H9 (cell line): ENCODE data around the gene PRODH2. TPM values are rescaled to one million over a fixed set of nuclear protein-coding genes. Genes with fewer than 3 reads are reported as not detected.

Source experiments
- DNase-seq: peaks from one replicate; pipeline ENCODE4 v3.0.0-alpha.2; 2017
- H2AFZ ChIP-seq: one replicate; pipeline ENCODE4 v1.6.1; 2013; ENCODE audit warnings: mild to moderate bottlenecking, low read length, control low read depth, moderate library complexity
- H2AK5ac ChIP-seq: 2 replicates; pipeline ENCODE4 v1.6.1; 2013; ENCODE audit warnings: low read length, control low read depth, mixed read lengths; ENCODE audit not compliant: insufficient read length
- H2BK120ac ChIP-seq: one replicate; pipeline ENCODE4 v1.6.1; 2013; ENCODE audit warnings: low read depth, mild to moderate bottlenecking, low read length, control low read depth, inconsistent platforms; ENCODE audit not compliant: poor library complexity, severe bottlenecking
- H2BK12ac ChIP-seq: 2 replicates; pipeline ENCODE4 v1.6.1; 2013; ENCODE audit warnings: low read length, control low read depth, mixed read lengths, low read depth; ENCODE audit not compliant: insufficient read length
- H2BK15ac ChIP-seq: 2 replicates; pipeline ENCODE4 v1.6.1; 2013; ENCODE audit warnings: low read depth, low read length, control low read depth
- H2BK20ac ChIP-seq: one replicate; pipeline ENCODE4 v1.6.1; 2013; ENCODE audit warnings: low read depth, mild to moderate bottlenecking, low read length, control low read depth, inconsistent platforms; ENCODE audit not compliant: poor library complexity, severe bottlenecking
- H2BK5ac ChIP-seq: 2 replicates; pipeline ENCODE4 v1.6.1; 2013; ENCODE audit warnings: low read length, control low read depth, mixed read lengths; ENCODE audit not compliant: insufficient read length
- H3K14ac ChIP-seq: 2 replicates; pipeline ENCODE4 v1.6.1; 2013; ENCODE audit warnings: low read length, control low read depth; ENCODE audit not compliant: insufficient read depth
- H3K18ac ChIP-seq: 2 replicates; pipeline ENCODE4 v1.6.1; 2013; ENCODE audit warnings: low read depth, mild to moderate bottlenecking, mixed read lengths, low read length, control low read depth; ENCODE audit not compliant: insufficient read length
- H3K23ac ChIP-seq: 2 replicates; pipeline ENCODE4 v1.6.1; 2013; ENCODE audit warnings: low read length, control low read depth, mixed read lengths, low read depth; ENCODE audit not compliant: insufficient read length
- H3K23me2 ChIP-seq: 2 replicates; pipeline ENCODE4 v1.6.1; 2013; ENCODE audit warnings: low read depth, mild to moderate bottlenecking, mixed read lengths, low read length, control low read depth; ENCODE audit not compliant: insufficient read length, poor library complexity, severe bottlenecking
- H3K27ac ChIP-seq: 2 replicates; pipeline ENCODE4 v1.5.1; 2013; ENCODE audit warnings: low read length, control low read depth, mixed read lengths, low read depth; ENCODE audit not compliant: insufficient read length
- H3K27me3 ChIP-seq: 2 replicates; pipeline ENCODE4 v1.6.1; 2013; ENCODE audit warnings: low read length, control low read depth, inconsistent platforms; ENCODE audit not compliant: insufficient read depth
- H3K4ac ChIP-seq: 2 replicates; pipeline ENCODE4 v1.6.1; 2013; ENCODE audit warnings: low read depth, mild to moderate bottlenecking, control low read depth, inconsistent platforms, low read length, moderate library complexity
- H3K4me1 ChIP-seq: 2 replicates; pipeline ENCODE4 v1.6.1; 2013; ENCODE audit warnings: low read length, control low read depth, inconsistent platforms; ENCODE audit not compliant: insufficient read depth
- H3K4me2 ChIP-seq: 2 replicates; pipeline ENCODE4 v1.6.1; 2013; ENCODE audit warnings: low read length, control low read depth, mixed read lengths; ENCODE audit not compliant: insufficient read length, insufficient read depth
- H3K56ac ChIP-seq: 2 replicates; pipeline ENCODE4 v1.6.1; 2013; ENCODE audit warnings: low read depth, mild to moderate bottlenecking, mixed read lengths, low read length, control low read depth; ENCODE audit not compliant: insufficient read length
- H3K79me1 ChIP-seq: 2 replicates; pipeline ENCODE4 v1.6.1; 2013; ENCODE audit warnings: low read depth, mild to moderate bottlenecking, moderate library complexity, low read length, control low read depth, inconsistent platforms; ENCODE audit not compliant: insufficient read depth, poor library complexity, severe bottlenecking
- H3K79me2 ChIP-seq: 2 replicates; pipeline ENCODE4 v1.6.1; 2013; ENCODE audit warnings: low read length, control low read depth, inconsistent platforms; ENCODE audit not compliant: insufficient read depth
- H3K9ac ChIP-seq: 2 replicates; pipeline ENCODE4 v1.6.1; 2013; ENCODE audit warnings: low read length, control low read depth, mixed read lengths; ENCODE audit not compliant: insufficient read length; ENCODE audit errors: extremely low read depth
- H3K9me3 ChIP-seq: one replicate; pipeline ENCODE4 v1.6.1; 2013; ENCODE audit warnings: low read depth, low read length, inconsistent platforms; ENCODE audit not compliant: control insufficient read depth
- H3T11ph ChIP-seq: one replicate; pipeline ENCODE4 v1.6.1; 2013; ENCODE audit warnings: mild to moderate bottlenecking, low read length, control low read depth, inconsistent platforms
- H4K20me1 ChIP-seq: one replicate; pipeline ENCODE4 v1.6.1; 2013; ENCODE audit not compliant: control insufficient read depth, insufficient read length, insufficient read depth
- H4K5ac ChIP-seq: 2 replicates; pipeline ENCODE4 v1.6.1; 2013; ENCODE audit warnings: low read depth, mild to moderate bottlenecking, mixed read lengths, low read length, control low read depth; ENCODE audit not compliant: insufficient read length
- H4K8ac ChIP-seq: replicated peaks from 2 replicates; pipeline ENCODE4 v1.6.1; 2013; ENCODE audit warnings: low read length, control low read depth, mixed read lengths, low read depth; ENCODE audit not compliant: insufficient read length
- H4K91ac ChIP-seq: 2 replicates; pipeline ENCODE4 v1.6.1; 2013; ENCODE audit warnings: low read depth, mild to moderate bottlenecking, moderate library complexity, mixed read lengths, low read length, control low read depth; ENCODE audit not compliant: insufficient read length
- H3K27ac Mint-ChIP-seq, 3 experiments: 2 replicates in 2 of 3; 3 replicates in 1 of 3; pipeline ENCODE4 v1.8.0; 2020 to 2021; ENCODE audit warnings: mixed read lengths in 3 of 3, mild to moderate bottlenecking in 1 of 3, moderate library complexity in 1 of 3
- H3K27me3 Mint-ChIP-seq: 2 replicates; pipeline ENCODE4 v1.8.0; 2021; ENCODE audit warnings: low read depth, mild to moderate bottlenecking, moderate library complexity, mixed read lengths
- H3K36me3 Mint-ChIP-seq, 3 experiments: 2 replicates in 2 of 3; 3 replicates in 1 of 3; pipeline ENCODE4 v1.8.0; 2020 to 2021; ENCODE audit warnings: low read depth in 3 of 3, mixed read lengths in 3 of 3; ENCODE audit not compliant: insufficient read depth in 1 of 3
- H3K4me1 Mint-ChIP-seq, 2 experiments: 2 replicates each; pipeline ENCODE4 v1.8.0; 2020; ENCODE audit warnings: mixed read lengths in 2 of 2
- H3K4me3 Mint-ChIP-seq, 2 experiments: 2 replicates in 1 of 2; 3 replicates in 1 of 2; pipeline ENCODE4 v1.8.0; 2020 to 2021; ENCODE audit warnings: mild to moderate bottlenecking in 2 of 2, mixed read lengths in 2 of 2, moderate library complexity in 1 of 2
- H3K9me3 Mint-ChIP-seq, 2 experiments: 2 replicates in 1 of 2; 3 replicates in 1 of 2; pipeline ENCODE4 v1.8.0; 2020; ENCODE audit warnings: mild to moderate bottlenecking in 2 of 2, mixed read lengths in 2 of 2, moderate library complexity in 1 of 2
- CTCF ChIP-seq: fragments of 200-600 bp; sonication (generic); conservative IDR thresholded peaks from 3 replicates; pipeline ENCODE4 v1.8.0; 2021; ENCODE audit warnings: antibody characterized with exemption, mild to moderate bottlenecking
- WGBS: extraction: QIAGEN DNeasy Blood & Tissue Kit; methylation state at CpG from one replicate; pipeline ENCODE4 v1.1.7; 2013; ENCODE audit warnings: missing lambda C conversion rate, low lambda C conversion rate, mixed read lengths; ENCODE audit not compliant: insufficient read length; ENCODE audit errors: extremely low coverage; 5-methylcytosine and 5-hydroxymethylcytosine counted together
- total RNA-seq: library from RNA; stranded (reverse); gene quantifications from 2 replicates; pipeline ENCODE4 v1.2.1, GENCODE V29; 2021

PRODH2 gene
- total RNA-seq, 1 experiment from 2014 or later: not detected

GRCh38 chr19:35777086-35777841 lies 35.4 kb downstream of the PRODH2 start:
- Histone ChIP-seq H3K27me3 (no peaks in the 10 kb centered on the region), H4K91ac (no peak overlapping the region), H3K14ac (0 out of 2 replicates have a peak overlapping the region, but pooled peaks have one; percentile 13), H3T11ph (no peak overlapping the region), H3K18ac (no peak overlapping the region), H3K23ac (no peak overlapping the region), H3K9me3 (no peaks in the 10 kb centered on the region), H3K4me1 (peaks cover 5% of the 10 kb centered on the region; the same call in 1 of the 2 replicates), H2BK12ac (no peak overlapping the region), H2AK5ac (no peak overlapping the region), H3K79me2 (no peaks in the 10 kb centered on the region), H2BK15ac (no peak overlapping the region), H4K20me1 (no peaks in the 10 kb centered on the region), H3K4ac (no peak overlapping the region), H3K56ac (no peak overlapping the region), H4K8ac (no peak overlapping the region), H2BK5ac (no peak overlapping the region), H2BK120ac (no peak overlapping the region), H3K9ac (no peak overlapping the region), H2BK20ac (no peak overlapping the region), H3K27ac (no peak overlapping the region), H2AFZ (no peak overlapping the region), H3K4me2 (no peak overlapping the region), H4K5ac (no peak overlapping the region), H3K79me1 (no peaks in the 10 kb centered on the region), H3K23me2 (peaks cover 5% of the 10 kb centered on the region)
- peaks cover 31 to 39% of the 10 kb centered on the region in 2 experiments for H3K4me1 Mint-ChIP-seq
- WGBS: no CpG with 5 or more reads among the region's 19 CpGs
- H3K36me3 Mint-ChIP-seq: peaks cover 0 to 4% (median 2%) of the 10 kb centered on the region in 3 experiments; a peak in 2 of 7 replicates
- H3K9me3 Mint-ChIP-seq: no peaks in the 10 kb centered on the region; a peak in 1 of 5 replicates
- TF ChIP-seq CTCF: no peak
- peak; percentile 77 for DNase-seq
- H3K4me3 Mint-ChIP-seq: peak overlapping the region; percentile 65 to 88
- peak overlapping the region in 1 of 3 experiments; percentile 63; a peak in 1 of 7 replicates for H3K27ac Mint-ChIP-seq
- peaks cover 39% of the 10 kb centered on the region for H3K27me3 Mint-ChIP-seq
